Neural cell (in vitro differentiated cells): ENCODE results near the gene PWWP2A.

Experiments used
- EZH2 ChIP-seq: fragments of 200-600, 300-800 bp; shearing (Covaris generic), sonication (generic); IDR thresholded peaks from 2 replicates; pipeline ENCODE4 v1.6.1; 2014; ENCODE audit warnings: antibody characterized with exemption, low read length, borderline replicate concordance, mild to moderate bottlenecking; ENCODE audit not compliant: insufficient read depth, poor library complexity, severe bottlenecking
- POLR2AphosphoS5 ChIP-seq: IDR thresholded peaks from 2 replicates; pipeline ENCODE4 v1.6.1; 2012
- REST ChIP-seq: IDR thresholded peaks from 2 replicates; pipeline ENCODE4 v1.6.1; 2012; ENCODE audit warnings: borderline replicate concordance
- TAF1 ChIP-seq: IDR thresholded peaks from 2 replicates; pipeline ENCODE4 v1.6.1; 2012; ENCODE audit warnings: low read depth
- TF ChIP-seq, protein P1 (sequence below): fragments of 450-650 bp; IDR thresholded peaks from 2 replicates; pipeline ENCODE4 v1.5.1; 2014; ENCODE audit warnings: antibody characterized with exemption, mild to moderate bottlenecking, moderate library complexity; ENCODE audit not compliant: poor library complexity, severe bottlenecking

- TF ChIP-seq EZH2 (no peak), TAF1 (no peak), POLR2AphosphoS5 (no peak), REST (no peak)
- TF ChIP-seq, protein P1, sequence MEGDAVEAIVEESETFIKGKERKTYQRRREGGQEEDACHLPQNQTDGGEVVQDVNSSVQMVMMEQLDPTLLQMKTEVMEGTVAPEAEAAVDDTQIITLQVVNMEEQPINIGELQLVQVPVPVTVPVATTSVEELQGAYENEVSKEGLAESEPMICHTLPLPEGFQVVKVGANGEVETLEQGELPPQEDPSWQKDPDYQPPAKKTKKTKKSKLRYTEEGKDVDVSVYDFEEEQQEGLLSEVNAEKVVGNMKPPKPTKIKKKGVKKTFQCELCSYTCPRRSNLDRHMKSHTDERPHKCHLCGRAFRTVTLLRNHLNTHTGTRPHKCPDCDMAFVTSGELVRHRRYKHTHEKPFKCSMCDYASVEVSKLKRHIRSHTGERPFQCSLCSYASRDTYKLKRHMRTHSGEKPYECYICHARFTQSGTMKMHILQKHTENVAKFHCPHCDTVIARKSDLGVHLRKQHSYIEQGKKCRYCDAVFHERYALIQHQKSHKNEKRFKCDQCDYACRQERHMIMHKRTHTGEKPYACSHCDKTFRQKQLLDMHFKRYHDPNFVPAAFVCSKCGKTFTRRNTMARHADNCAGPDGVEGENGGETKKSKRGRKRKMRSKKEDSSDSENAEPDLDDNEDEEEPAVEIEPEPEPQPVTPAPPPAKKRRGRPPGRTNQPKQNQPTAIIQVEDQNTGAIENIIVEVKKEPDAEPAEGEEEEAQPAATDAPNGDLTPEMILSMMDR, result no peak
Observed at GRCh38 chr5:160151017-160151416, 31.8 kb upstream of the PWWP2A start.
